ENCODE data around the gene DPAGT1.
A peak's percentile ranks its signal among the peaks of the same experiment; 100 is the strongest.

DPAGT1 gene

GRCh38 chr11:119095066-119095880, 6.4 kb downstream of the DPAGT1 start:
- FAIRE-seq (peak; percentile 95), DNase-seq (ENCODE audit: insufficient read length, low spot score) (peak; percentile 98)

DNA sequence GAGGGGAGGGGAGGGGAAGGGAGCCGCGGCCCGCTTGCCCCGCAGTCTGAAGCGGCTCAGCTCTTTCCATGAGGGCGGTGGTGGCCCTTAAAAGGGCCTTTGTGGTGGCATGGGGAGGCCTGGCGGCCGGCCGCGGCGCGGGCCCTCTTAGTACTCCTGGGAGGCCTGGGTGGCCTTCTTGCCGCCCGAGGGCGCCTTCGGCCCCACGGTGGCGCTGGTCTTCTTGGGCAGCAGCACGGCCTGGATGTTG, 6.9 kb downstream of the DPAGT1 start:
- DNase-seq (ENCODE audit: insufficient read length, low spot score) = no peak
- no peak for FAIRE-seq

GRCh38 chr11:119093942-119094815, 7.5 kb downstream of the DPAGT1 start:
- DNase-seq (ENCODE audit: insufficient read length, low spot score) = no peak
- no peak for FAIRE-seq

- FAIRE-seq (peak; percentile 26), DNase-seq (ENCODE audit: insufficient read length, low spot score) (no peak)
These were observed 8.5 kb downstream of the DPAGT1 start for GRCh38 chr11:119092880-119093842.

GRCh38 chr11:119091966-119092879, 9.4 kb downstream of the DPAGT1 start:
- DNase-seq (ENCODE audit: insufficient read length, low spot score) (no peak), FAIRE-seq (no peak)

DNA sequence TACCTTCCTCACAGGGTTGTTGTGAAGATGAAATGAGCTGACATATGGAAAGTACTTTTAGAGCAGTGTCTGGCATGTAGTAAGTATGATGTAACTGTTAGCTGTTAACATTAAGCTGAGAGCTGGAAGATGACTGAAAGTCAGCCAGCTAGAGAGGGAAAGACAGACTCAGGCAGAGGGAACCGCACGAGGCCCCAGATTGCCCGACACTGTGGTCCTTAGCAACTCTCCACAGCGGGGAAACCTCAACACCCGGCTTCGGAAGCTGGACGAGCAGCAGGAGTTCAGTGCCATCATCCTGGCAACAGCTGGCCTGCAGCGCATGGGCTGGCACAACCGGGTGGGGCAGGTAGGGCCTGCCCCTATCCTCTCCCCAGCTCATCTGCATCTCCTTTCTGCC, 10.5 kb downstream of the DPAGT1 start:
- DNase-seq (ENCODE audit: insufficient read length, low spot score) = no peak
- no peak for FAIRE-seq

GRCh38 chr11:119089319-119089718, 12.3 kb downstream of the DPAGT1 start:
- FAIRE-seq = no peak
- DNase-seq (ENCODE audit: insufficient read length, low spot score) = no peak

- FAIRE-seq = no peak
- DNase-seq (ENCODE audit: insufficient read length, low spot score) = no peak
These were observed 13.2 kb downstream of the DPAGT1 start for GRCh38 chr11:119088406-119088805.

DNA sequence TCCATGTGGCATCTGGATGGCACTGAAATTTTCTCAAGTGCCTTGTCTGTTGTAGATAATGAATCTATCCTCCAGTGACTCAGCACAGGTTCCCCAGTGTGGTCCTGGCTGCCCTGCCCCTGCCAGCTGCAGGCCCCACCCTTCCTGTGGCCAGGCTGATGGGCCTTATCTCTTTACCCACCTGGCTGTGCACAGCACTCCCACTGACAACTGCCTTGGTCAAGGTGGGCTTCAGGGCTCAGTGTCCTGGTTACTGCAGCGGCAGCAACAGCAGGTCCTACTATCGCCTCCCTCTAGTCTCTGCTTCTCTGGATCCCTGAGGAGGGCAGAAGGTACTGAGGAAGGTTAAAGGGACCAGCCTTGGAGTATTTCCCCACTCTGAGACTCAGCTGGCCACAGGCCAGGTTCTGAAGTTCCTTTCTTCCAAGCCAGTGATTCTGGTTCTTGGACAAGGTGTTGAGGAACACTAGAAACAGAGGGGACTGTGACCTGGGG, 13.9 kb downstream of the DPAGT1 start:
- no peak for DNase-seq (ENCODE audit: insufficient read length, low spot score)
- FAIRE-seq = no peak

DNA sequence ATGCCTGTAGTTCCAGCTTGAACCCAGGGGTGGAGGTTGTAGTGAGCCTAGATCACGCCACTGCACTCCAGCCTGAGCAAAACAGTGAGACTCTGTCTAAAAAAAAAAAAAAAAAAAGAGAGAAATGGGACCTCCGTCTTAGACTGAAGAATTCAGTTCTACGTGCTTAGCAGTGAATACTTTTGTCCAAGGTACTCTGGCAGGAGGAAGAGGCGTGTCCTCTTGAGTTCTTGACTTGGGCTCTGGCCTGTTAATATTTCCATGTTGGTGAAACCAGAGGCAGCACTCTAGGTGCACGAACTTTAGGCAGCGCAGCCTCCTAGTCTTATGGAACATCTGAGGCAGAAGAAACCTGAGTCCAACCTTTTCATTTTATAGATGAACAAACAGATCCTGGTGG, 14.5 kb downstream of the DPAGT1 start:
- no peak for DNase-seq (ENCODE audit: insufficient read length, low spot score)

GRCh38 chr11:119085437-119085847, 16.2 kb downstream of the DPAGT1 start:
- FAIRE-seq = no peak
- no peak for DNase-seq (ENCODE audit: insufficient read length, low spot score)

More for the DNA sequence above, 14.5 kb downstream of the DPAGT1 start:
- FAIRE-seq = no peak

DNA sequence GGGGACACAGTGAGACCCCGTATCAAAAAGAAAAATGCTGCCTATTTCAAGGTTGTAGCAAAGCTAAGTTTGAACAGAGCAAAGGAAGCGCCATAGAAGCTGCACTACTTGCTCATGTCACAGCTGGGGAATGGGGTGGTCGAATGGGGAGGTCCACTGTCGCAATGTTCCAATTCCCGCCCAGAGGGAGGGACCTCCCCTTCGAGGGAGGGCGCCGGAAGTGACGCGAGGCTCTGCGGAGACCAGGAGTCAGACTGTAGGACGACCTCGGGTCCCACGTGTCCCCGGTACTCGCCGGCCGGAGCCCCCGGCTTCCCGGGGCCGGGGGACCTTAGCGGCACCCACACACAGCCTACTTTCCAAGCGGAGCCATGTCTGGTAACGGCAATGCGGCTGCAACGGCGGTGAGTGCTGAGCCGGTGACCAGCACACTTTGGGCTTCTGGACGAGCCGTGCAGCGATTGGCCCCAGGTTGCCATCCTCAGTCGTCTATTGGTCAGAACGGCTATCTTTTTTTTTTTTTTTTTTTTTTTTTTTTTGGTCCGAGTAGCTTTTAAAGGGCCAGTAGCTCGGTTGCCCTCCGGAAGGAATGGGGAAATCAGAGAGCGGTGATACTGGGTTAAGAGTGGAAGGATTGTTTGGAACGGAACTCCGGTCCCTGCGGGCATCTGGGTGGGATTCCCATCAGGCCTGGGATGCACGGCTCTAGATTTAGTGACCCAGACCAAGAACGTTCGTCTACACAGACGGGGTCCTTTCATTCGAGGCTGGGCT, 16.8 kb downstream of the DPAGT1 start, which contains the start of gene HMBS:
TSS of gene HMBS (plus strand) at position 219 of the 774 bp plus-strand sequence. CDS start at position 372, 153 bp downstream.
- peak; percentile 94 for DNase-seq (ENCODE audit: insufficient read length, low spot score)

DNA sequence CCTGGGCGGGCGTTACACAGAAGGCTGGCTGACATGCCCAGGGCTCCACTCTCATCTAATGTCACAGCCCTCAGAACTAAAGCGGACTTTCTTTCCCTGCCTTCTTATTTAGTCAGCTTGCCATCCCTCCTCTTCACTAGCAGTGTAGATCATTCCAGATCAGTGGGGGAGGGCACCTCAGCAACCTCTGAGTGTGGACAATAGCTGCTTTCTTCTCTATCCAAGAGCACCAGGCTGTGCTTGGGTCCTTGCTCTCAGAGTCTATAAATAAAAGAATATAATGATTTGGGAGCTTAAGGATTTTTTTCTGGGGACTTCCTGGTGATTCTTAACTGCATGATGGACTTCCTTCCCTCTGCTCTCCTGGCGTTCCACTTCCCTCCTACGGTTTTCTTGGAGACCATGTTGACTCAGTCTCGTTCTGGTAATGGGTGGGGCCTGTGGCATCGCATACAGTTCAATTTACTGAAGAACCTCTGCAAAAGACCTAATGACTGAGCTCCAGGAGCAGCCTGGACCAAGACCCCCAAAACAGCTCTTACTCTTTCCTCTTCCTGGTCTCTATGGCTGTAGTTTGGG, 19.9 kb downstream of the DPAGT1 start:
- no peak for DNase-seq (ENCODE audit: insufficient read length, low spot score)
- FAIRE-seq = no peak

More for the DNA sequence above, 16.8 kb downstream of the DPAGT1 start, which contains the start of gene HMBS:
- peak; percentile 98 for FAIRE-seq

- DNase-seq (ENCODE audit: insufficient read length, low spot score) (no peak), FAIRE-seq (no peak)
These were observed 22.8 kb downstream of the DPAGT1 start for GRCh38 chr11:119078675-119079420.

GRCh38 chr11:119077839-119078238, 23.8 kb downstream of the DPAGT1 start:
- FAIRE-seq (no peak), DNase-seq (ENCODE audit: insufficient read length, low spot score) (no peak)

- peak; percentile 83 for FAIRE-seq
- DNase-seq (ENCODE audit: insufficient read length, low spot score) = peak; percentile 98
These were observed 34.1 kb downstream of the DPAGT1 start, which contains the start of gene VPS11 for GRCh38 chr11:119067371-119068222. TSS of gene VPS11 (plus strand) at chr11:119067818. CDS start at chr11:119067824, 6 bp downstream.
